ENCODE measurements around the gene PCNX4. TPM values are rescaled to one million over a fixed set of nuclear protein-coding genes. Genes with fewer than 3 reads are reported as not detected.

PCNX4 gene
- total RNA-seq, 1 experiment from 2014 or later: 60.0 TPM

GRCh38 chr14:60102389-60102788, 10.7 kb downstream of the PCNX4 start:
- TF ChIP-seq REST (IDR thresholded peaks at IDR 0.05; ENCODE audit: insufficient read depth in 1 of 2, low read depth in 2 of 2, low read length in 1 of 2) (no peak), SIN3A (IDR thresholded peaks at IDR 0.05; ENCODE audit: borderline replicate concordance, insufficient read depth, low read depth, low read length) (no peak), TCF7L2 (IDR thresholded peaks at IDR 0.05; ENCODE audit: low read depth, low read length) (no peak), POLR2AphosphoS5 (IDR thresholded peaks at IDR 0.05; ENCODE audit: low read depth, low read length) (no peak)
- TF ChIP-seq, protein P1, sequence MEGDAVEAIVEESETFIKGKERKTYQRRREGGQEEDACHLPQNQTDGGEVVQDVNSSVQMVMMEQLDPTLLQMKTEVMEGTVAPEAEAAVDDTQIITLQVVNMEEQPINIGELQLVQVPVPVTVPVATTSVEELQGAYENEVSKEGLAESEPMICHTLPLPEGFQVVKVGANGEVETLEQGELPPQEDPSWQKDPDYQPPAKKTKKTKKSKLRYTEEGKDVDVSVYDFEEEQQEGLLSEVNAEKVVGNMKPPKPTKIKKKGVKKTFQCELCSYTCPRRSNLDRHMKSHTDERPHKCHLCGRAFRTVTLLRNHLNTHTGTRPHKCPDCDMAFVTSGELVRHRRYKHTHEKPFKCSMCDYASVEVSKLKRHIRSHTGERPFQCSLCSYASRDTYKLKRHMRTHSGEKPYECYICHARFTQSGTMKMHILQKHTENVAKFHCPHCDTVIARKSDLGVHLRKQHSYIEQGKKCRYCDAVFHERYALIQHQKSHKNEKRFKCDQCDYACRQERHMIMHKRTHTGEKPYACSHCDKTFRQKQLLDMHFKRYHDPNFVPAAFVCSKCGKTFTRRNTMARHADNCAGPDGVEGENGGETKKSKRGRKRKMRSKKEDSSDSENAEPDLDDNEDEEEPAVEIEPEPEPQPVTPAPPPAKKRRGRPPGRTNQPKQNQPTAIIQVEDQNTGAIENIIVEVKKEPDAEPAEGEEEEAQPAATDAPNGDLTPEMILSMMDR (IDR thresholded peaks at IDR 0.05): no peak
- H3K4me3 ChIP-seq (ENCODE audit: low read depth in 2 of 2, low read length in 2 of 2): no peak overlapping the region
- DNase-seq (ENCODE audit: low read depth, low spot score): no peak
- no peak for ATAC-seq
- no peaks in the 10 kb centered on the region for H3K9me3 ChIP-seq (ENCODE audit: control insufficient read depth, insufficient read depth, low read depth, low read length)
- BruUV-seq (replicated peaks): no TSS peak
- intact Hi-C loops (cut with micrococcal nuclease; ENCODE audit: unreplicated experiment): no loop called here
- CTCF ChIA-PET: no interaction called here
- no peaks in the 10 kb centered on the region for H3K36me3 ChIP-seq (ENCODE audit: control insufficient read depth, insufficient read depth, low read length)
- in situ Hi-C loops (cut with HindIII; ENCODE audit: low pct_unique_long_range_greater_than_20kb, low sequenced_read_pairs): no loop called here
- H3K27ac ChIP-seq (ENCODE audit: low read length): no peak overlapping the region
- no peaks in the 10 kb centered on the region for H3K4me1 ChIP-seq (ENCODE audit: control insufficient read depth, insufficient read depth, low read length)
- H3K27me3 ChIP-seq (ENCODE audit: control insufficient read depth, insufficient read depth, low read length): no peaks in the 10 kb centered on the region
- POLR2A ChIA-PET: no interaction called here

DNA sequence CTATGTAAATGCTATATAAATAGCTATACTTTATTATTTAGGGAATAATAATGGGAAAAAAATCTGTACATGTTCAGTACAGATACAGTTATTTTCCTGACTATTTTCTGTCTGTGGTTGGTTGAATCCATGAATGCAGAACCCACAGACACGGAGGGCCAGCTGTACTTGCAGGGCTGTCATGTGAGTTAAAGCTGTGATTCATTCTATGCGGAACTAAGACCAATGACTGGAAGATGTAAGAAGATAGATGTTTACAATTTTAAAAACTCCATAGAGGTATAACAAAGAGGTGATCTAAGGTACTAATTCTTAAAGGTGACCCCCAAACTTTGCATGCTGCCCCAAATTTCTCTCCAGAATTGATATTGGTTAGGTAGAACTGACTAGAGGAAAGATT, 14.6 kb downstream of the PCNX4 start:
- Histone ChIP-seq H3K9me3 (ENCODE audit: control insufficient read depth, insufficient read depth, low read depth, low read length) (no peaks in the 10 kb centered on the region), H3K27me3 (ENCODE audit: control insufficient read depth, insufficient read depth, low read length) (no peaks in the 10 kb centered on the region), H3K4me3 (ENCODE audit: low read depth in 2 of 2, low read length in 2 of 2) (no peak overlapping the region), H3K36me3 (ENCODE audit: control insufficient read depth, insufficient read depth, low read length) (no peaks in the 10 kb centered on the region), H3K27ac (ENCODE audit: low read length) (no peak overlapping the region), H3K4me1 (ENCODE audit: control insufficient read depth, insufficient read depth, low read length) (no peaks in the 10 kb centered on the region)
- CTCF ChIA-PET: no interaction called here
- TF ChIP-seq TCF7L2 (IDR thresholded peaks at IDR 0.05; ENCODE audit: low read depth, low read length): no peak
- TF ChIP-seq, protein P1 (IDR thresholded peaks at IDR 0.05): no peak
- no peak for TF ChIP-seq POLR2AphosphoS5 (IDR thresholded peaks at IDR 0.05; ENCODE audit: low read depth, low read length)
- no peak for TF ChIP-seq SIN3A (IDR thresholded peaks at IDR 0.05; ENCODE audit: borderline replicate concordance, insufficient read depth, low read depth, low read length)
- TF ChIP-seq REST (IDR thresholded peaks at IDR 0.05; ENCODE audit: insufficient read depth in 1 of 2, low read depth in 2 of 2, low read length in 1 of 2): no peak
- no peak for DNase-seq (ENCODE audit: low read depth, low spot score)
- intact Hi-C loops (cut with micrococcal nuclease; ENCODE audit: unreplicated experiment) (no loop called here), in situ Hi-C loops (cut with HindIII; ENCODE audit: low pct_unique_long_range_greater_than_20kb, low sequenced_read_pairs) (no loop called here)
- ATAC-seq: no peak
- BruUV-seq (replicated peaks): no TSS peak
- POLR2A ChIA-PET: interaction anchor here (0.6 kb wide), 1 partner anchor 143 kb away, joined by 4 read pairs; the partner anchor contains the start of gene PPM1A

Data from Panc1 (cell line).